NCI-H2227 (cell line): ENCODE results near the gene WWC1.
"Not testable (repeated sequence)": the region's sequence is repeated elsewhere in the genome, so short reads cannot be mapped to it uniquely, and the experiment has no call there.

Source experiments
- DNase-seq: peaks from one replicate; lab custom pipeline; 2025; ENCODE audit not compliant: unreplicated experiment; lab: John Stamatoyannopoulos, UW

WWC1 gene

GRCh38 chr5:168329302-168329701 is 37.9 kb downstream of the WWC1 start:
- no peak for DNase-seq

DNA sequence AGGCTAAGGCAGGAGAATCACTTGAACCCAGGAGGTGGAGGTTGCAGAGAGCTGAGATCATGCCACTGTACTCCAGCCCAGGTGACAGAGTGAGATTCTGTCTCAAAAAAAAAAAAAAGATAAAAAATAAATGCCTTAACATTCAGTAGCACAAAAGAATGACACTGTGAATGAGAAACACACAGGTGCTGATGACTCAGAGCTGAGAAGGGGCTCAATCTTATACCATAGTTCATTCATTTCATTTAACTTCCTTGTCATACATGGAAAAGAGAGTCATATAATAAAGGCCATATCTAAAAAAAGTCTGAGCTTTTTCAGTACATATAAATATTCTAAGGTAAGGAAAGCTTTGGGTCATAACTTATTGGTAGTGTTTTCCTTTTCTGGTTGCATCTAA is 40.6 kb downstream of the WWC1 start:
- DNase-seq = no peak

GRCh38 chr5:168334280-168334679 is 42.8 kb downstream of the WWC1 start:
- DNase-seq = no peak

- peak; percentile 65 for DNase-seq
Measured at GRCh38 chr5:168334695-168335094, 43.2 kb downstream of the WWC1 start.

- DNase-seq = no peak
Measured at GRCh38 chr5:168337361-168337760, 45.9 kb downstream of the WWC1 start.

DNA sequence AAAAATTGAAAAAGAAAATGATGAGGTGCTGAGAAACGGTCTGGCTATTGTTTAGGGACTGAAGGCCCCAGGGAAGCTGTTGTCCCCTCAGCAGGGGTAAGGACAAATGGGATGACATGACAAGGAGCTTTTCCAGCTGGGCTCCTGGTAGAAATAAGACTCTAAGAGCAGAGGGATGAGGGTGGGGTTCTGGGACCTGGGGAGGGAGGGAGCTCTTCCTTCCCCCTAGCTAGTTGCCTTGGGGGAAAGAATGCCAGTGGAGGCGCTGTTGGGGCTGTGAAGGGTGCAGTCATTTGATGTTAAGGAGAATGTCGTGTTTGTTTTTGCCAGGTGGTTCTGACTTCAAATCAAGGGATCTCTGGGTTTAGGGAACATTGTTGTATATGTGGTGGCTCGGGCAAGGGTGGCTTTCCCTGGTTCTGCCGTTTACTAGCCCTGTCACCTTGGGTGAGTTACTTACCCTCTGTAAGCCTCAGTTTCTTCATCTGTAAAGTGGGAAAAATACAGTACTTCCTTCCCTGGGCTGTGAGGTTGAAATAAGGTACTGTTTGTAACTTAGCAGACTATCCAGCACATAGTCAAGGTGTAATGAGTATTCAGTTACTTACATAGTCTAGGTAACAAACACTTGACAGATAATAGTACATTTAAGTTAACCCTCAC is 47.8 kb downstream of the WWC1 start:
- no peak for DNase-seq

DNA sequence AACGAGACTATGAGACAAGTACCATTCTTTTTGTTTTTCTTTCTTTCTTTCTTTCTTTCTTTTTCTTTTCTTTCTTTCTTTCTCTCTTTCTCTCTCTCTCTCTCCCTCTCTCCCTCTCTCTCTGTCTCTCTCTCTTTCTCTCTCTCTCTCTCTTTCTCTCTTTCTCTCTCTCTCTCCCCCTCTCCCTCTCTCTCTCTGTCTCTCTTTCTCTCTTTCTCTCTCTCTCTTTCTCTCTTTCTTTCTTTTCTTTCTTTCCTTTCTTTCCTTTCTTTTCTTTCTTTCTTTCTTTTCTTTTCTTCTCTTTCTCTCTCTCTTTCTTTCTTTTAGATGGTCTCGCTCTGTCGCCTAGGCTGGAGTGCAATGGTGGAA is 48.3 kb downstream of the WWC1 start:
- not testable (repeated sequence) for DNase-seq

GRCh38 chr5:168340487-168340886 is 49.0 kb downstream of the WWC1 start:
- no peak for DNase-seq

DNA sequence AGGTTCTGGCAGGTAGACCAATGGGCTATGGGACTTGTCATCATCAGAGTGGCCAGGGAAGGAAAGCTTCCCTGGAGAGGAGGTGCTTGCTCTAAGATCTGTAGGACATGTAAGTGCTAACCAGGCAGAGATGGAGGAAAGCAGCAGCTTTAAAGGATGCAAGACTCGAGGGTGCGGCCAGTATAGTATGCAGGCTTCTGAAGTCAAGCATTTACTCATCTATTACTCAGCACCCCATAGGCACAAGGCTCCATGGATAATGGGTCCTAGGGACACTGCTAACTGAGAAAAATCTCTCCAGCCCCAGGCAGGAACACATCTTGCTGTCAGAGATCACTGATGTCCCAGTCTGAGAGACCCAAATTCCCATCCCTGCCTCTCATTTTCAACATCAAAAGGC is 49.7 kb downstream of the WWC1 start:
- DNase-seq = no peak

- no peak for DNase-seq
Measured at GRCh38 chr5:168342151-168342825, 50.8 kb downstream of the WWC1 start.

DNA sequence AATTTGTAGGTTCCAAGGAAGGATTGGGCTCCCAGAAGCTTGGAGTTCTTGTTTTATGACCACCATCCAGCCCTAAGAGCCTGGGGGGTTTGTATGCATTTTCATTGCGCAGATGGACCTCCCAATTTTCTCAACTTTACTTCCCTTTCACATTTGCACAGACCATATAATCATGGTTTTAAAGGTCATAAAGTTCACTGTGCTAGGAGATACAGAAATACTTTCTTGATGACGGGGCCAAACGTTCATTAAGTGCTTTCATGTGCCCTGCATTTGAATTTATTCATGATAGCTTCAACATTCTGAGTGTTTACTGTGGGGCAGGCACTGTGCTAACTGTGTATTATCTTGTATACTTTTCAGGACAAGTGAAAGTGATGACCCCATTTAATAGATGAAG is 51.5 kb downstream of the WWC1 start:
- no peak for DNase-seq

DNA sequence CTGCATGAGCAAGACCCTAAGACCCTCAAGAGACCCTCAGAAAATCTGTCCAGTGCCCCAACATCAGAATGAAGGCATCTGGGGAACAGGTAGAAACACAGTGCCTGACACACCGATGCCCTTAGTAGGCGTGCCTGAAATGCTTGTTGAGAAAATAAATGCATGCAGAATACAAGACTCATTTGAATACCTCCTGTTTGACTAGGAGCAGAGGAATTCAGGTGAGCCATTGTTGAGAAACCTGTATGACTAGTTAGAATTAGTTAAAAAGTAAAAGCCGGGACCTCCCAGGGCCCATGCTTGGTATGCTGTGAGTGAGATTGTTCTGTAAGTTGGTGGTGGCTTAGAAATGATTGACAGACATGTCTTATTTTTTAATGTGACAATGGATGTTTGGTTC is 55.0 kb downstream of the WWC1 start:
- no peak for DNase-seq

GRCh38 chr5:168347368-168348083 is 56.1 kb downstream of the WWC1 start:
- no peak for DNase-seq

- no peak for DNase-seq
Measured at GRCh38 chr5:168348084-168348414, 56.6 kb downstream of the WWC1 start.

- DNase-seq = no peak
Measured at GRCh38 chr5:168350315-168350714, 58.9 kb downstream of the WWC1 start.

DNA sequence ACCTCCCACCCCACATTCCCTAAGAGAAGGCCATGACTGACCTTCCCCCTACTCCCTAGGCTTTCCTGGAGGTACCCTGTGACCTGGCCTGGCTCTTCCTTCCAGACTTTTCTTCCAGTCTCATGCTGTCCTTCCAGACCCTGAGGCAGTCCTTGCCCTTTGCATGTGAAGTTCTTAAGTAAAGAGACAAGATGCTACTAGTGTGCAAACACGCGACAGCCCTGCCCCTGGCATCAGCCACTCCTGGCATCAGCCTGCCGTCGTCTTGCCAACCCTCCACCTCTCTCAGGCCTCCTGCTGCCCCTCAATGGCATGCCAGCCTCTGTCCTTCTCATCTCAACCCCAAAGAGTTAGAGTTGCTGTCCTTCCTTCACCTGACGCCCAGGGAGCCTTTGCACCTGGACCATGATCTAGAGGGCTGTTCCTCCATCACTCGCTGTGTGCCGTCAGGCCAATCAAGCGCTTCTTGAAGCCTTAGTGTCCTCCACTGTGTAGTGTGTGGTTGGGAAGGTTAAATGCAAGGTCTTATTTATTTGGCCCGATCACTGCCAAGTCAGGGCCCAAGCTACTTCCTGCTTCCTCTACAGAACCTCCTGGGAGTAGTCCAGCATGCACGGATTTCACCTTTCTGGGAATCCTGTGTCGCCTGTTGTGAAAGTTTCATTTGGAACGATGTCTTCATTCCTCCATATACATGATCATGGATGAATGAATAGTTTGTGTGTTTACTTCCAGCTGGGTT is 61.9 kb downstream of the WWC1 start:
- DNase-seq = no peak

GRCh38 chr5:168354397-168354796 is 63.0 kb downstream of the WWC1 start:
- DNase-seq = no peak

- no peak for DNase-seq
Measured at GRCh38 chr5:168356171-168356570, 64.7 kb downstream of the WWC1 start.

GRCh38 chr5:168356592-168356991 is 65.1 kb downstream of the WWC1 start:
- no peak for DNase-seq

- DNase-seq = no peak
Measured at GRCh38 chr5:168357876-168358275, 66.4 kb downstream of the WWC1 start.

GRCh38 chr5:168359820-168360460 is 68.5 kb downstream of the WWC1 start:
- no peak for DNase-seq
